HUDEP-2 (cell line): Measurements from ENCODE around the gene ESR2.
A peak's percentile ranks its signal among the peaks of the same experiment; 100 is the strongest.
"Not testable (repeated sequence)": the region's sequence is repeated elsewhere in the genome, so short reads cannot be mapped to it uniquely, and the experiment has no call there.

Source experiments
- DNase-seq, 76 experiments: peaks; one replicate each; lab custom pipeline; 2025; ENCODE audit not compliant: unreplicated experiment in 76 of 76; lab: John Stamatoyannopoulos, UW

Gene ESR2

GRCh38 chr14:64225151-64225757 is 68.9 kb downstream of the ESR2 start:
- DNase-seq = no peak

- no peak for DNase-seq
These were observed 72.7 kb downstream of the ESR2 start for GRCh38 chr14:64221391-64222003.

- peak in 39 of 76 experiments; percentile 3 to 59 (median 22) for DNase-seq
These were observed 73.7 kb downstream of the ESR2 start for GRCh38 chr14:64220466-64220865.

- no peak for DNase-seq
These were observed 74.1 kb downstream of the ESR2 start for GRCh38 chr14:64220056-64220455.

- DNase-seq = peak in 19 of 76 experiments; percentile 3 to 46 (median 9)
These were observed 75.6 kb downstream of the ESR2 start for GRCh38 chr14:64218344-64219240.

- peak in 26 of 76 experiments; percentile 6 to 62 (median 29) for DNase-seq
These were observed 76.3 kb downstream of the ESR2 start for GRCh38 chr14:64217834-64218233.

- DNase-seq = no peak
These were observed 76.9 kb downstream of the ESR2 start for GRCh38 chr14:64217308-64217707.

- no peak for DNase-seq
These were observed 78.2 kb downstream of the ESR2 start for GRCh38 chr14:64215978-64216377.

- DNase-seq = no peak
These were observed 78.9 kb downstream of the ESR2 start for GRCh38 chr14:64215274-64215673.

GRCh38 chr14:64213853-64214570 is 80.2 kb downstream of the ESR2 start:
- DNase-seq = no peak

- DNase-seq = no peak
These were observed 81.1 kb downstream of the ESR2 start for GRCh38 chr14:64213086-64213485.

- DNase-seq = no peak
These were observed 81.5 kb downstream of the ESR2 start for GRCh38 chr14:64212666-64213065.

GRCh38 chr14:64210912-64211311 is 83.3 kb downstream of the ESR2 start:
- DNase-seq = not testable (repeated sequence)

- DNase-seq = no peak
These were observed 84.0 kb downstream of the ESR2 start for GRCh38 chr14:64210216-64210615.

GRCh38 chr14:64209444-64210131 is 84.6 kb downstream of the ESR2 start:
- no peak for DNase-seq

GRCh38 chr14:64208981-64209380 is 85.2 kb downstream of the ESR2 start:
- DNase-seq = no peak

- no peak for DNase-seq
These were observed 85.9 kb downstream of the ESR2 start for GRCh38 chr14:64208261-64208660.

GRCh38 chr14:64203366-64204006 is 90.7 kb downstream of the ESR2 start:
- DNase-seq = no peak

- no peak for DNase-seq
These were observed 91.5 kb downstream of the ESR2 start for GRCh38 chr14:64202716-64203115.
